Measurements from ENCODE around the gene ASB10.

Gene ASB10

GRCh38 chr7:151228024-151228866 is 41.2 kb upstream of the ASB10 start:
- no peak overlapping the region for H3K27ac ChIP-seq (ENCODE audit: low read depth, low read length)
- H3K4me3 ChIP-seq (ENCODE audit: low read depth, low read length) = no peak overlapping the region
- peaks cover 10% of the 10 kb centered on the region in 2 experiments for H3K4me1 ChIP-seq (ENCODE audit: control insufficient read depth in 1 of 2, insufficient read depth in 2 of 2, low read length in 2 of 2)
- H2AFZ ChIP-seq (ENCODE audit: insufficient read depth, low read length, poor library complexity) = no peak overlapping the region
- peaks cover 14% of the 10 kb centered on the region for H3K79me2 ChIP-seq (ENCODE audit: control insufficient read depth, insufficient read depth, low read length, poor library complexity)
- DNase-seq = no peak
- H3K9me3 ChIP-seq (ENCODE audit: insufficient read depth, low read depth, low read length) = no peaks in the 10 kb centered on the region
- no peak overlapping the region for H3K18ac ChIP-seq (ENCODE audit: low read length)
- peak overlapping the region; percentile 86 for H3K4me2 ChIP-seq (ENCODE audit: low read length)
- H3K36me3 ChIP-seq (ENCODE audit: control insufficient read depth in 1 of 2, insufficient read depth in 2 of 2, low read length in 2 of 2) = peaks cover 10 to 16% of the 10 kb centered on the region in 2 experiments
- H3K4ac ChIP-seq (ENCODE audit: low read depth, low read length) = no peak overlapping the region
- peak overlapping the region; percentile 81 for H4K8ac ChIP-seq (ENCODE audit: low read depth, low read length)
- H3K9ac ChIP-seq (ENCODE audit: low read length) = no peak overlapping the region
- H2AK5ac ChIP-seq (ENCODE audit: low read length) = no peak overlapping the region
- no CpG with 5 or more reads among the region's 10 CpGs for WGBS (ENCODE audit: extremely low coverage, insufficient coverage, insufficient read length)
- no peaks in the 10 kb centered on the region for H3K27me3 ChIP-seq (ENCODE audit: insufficient read depth, low read length)
- H4K91ac ChIP-seq (ENCODE audit: low read depth, low read length) = no peak overlapping the region
- H2BK5ac ChIP-seq (ENCODE audit: low read depth, low read length, poor library complexity) = no peak overlapping the region
- no peak overlapping the region for H2BK120ac ChIP-seq (ENCODE audit: insufficient read depth, low read length, poor library complexity)
- H4K12ac ChIP-seq (ENCODE audit: low read depth, low read length) = no peak overlapping the region
- peaks cover 12% of the 10 kb centered on the region for H3K79me1 ChIP-seq (ENCODE audit: low read length)
- no peak overlapping the region for H3K14ac ChIP-seq (ENCODE audit: low read length)
- H2BK12ac ChIP-seq (ENCODE audit: low read length) = no peak overlapping the region
- no peak overlapping the region for H3K23ac ChIP-seq (ENCODE audit: low read length)

- peaks cover 5% of the 10 kb centered on the region for H3K79me1 ChIP-seq (ENCODE audit: low read length)
- peak within 1 kb of the TSS; percentile 74 for H3K27ac ChIP-seq (ENCODE audit: low read depth, low read length)
- peak within 1 kb of the TSS; percentile 53 for H4K91ac ChIP-seq (ENCODE audit: low read depth, low read length)
- peak within 1 kb of the TSS; percentile 61 for H2AFZ ChIP-seq (ENCODE audit: insufficient read depth, low read length, poor library complexity)
- peaks cover 13 to 24% of the 10 kb centered on the region in 2 experiments for H3K36me3 ChIP-seq (ENCODE audit: control insufficient read depth in 1 of 2, insufficient read depth in 2 of 2, low read length in 2 of 2)
- peak within 1 kb of the TSS; percentile 78 for H3K4ac ChIP-seq (ENCODE audit: low read depth, low read length)
- H3K4me3 ChIP-seq (ENCODE audit: low read depth, low read length) = peak within 1 kb of the TSS; percentile 85
- no peaks in the 10 kb centered on the region for H3K9me3 ChIP-seq (ENCODE audit: insufficient read depth, low read depth, low read length)
- peaks cover 7% of the 10 kb centered on the region for H3K79me2 ChIP-seq (ENCODE audit: control insufficient read depth, insufficient read depth, low read length, poor library complexity)
- no peak within 1 kb of the TSS for H2AK5ac ChIP-seq (ENCODE audit: low read length)
- no CpG with 5 or more reads among the region's 68 CpGs for WGBS (ENCODE audit: extremely low coverage, insufficient coverage, insufficient read length)
- peak within 1 kb of the TSS; percentile 86 for H3K4me2 ChIP-seq (ENCODE audit: low read length)
- H4K8ac ChIP-seq (ENCODE audit: low read depth, low read length) = peak within 1 kb of the TSS; percentile 85
- no peaks in the 10 kb centered on the region for H3K27me3 ChIP-seq (ENCODE audit: insufficient read depth, low read length)
- peak; percentile 99 for DNase-seq
- peak within 1 kb of the TSS; percentile 61 for H4K12ac ChIP-seq (ENCODE audit: low read depth, low read length)
- no peak within 1 kb of the TSS for H3K23ac ChIP-seq (ENCODE audit: low read length)
- peak within 1 kb of the TSS; percentile 84 for H3K9ac ChIP-seq (ENCODE audit: low read length)
- H3K4me1 ChIP-seq (ENCODE audit: control insufficient read depth in 1 of 2, insufficient read depth in 2 of 2, low read length in 2 of 2) = peaks cover 6 to 8% of the 10 kb centered on the region in 2 experiments
- H3K18ac ChIP-seq (ENCODE audit: low read length) = peak within 1 kb of the TSS; percentile 82
- H2BK12ac ChIP-seq (ENCODE audit: low read length) = no peak within 1 kb of the TSS
- no peak within 1 kb of the TSS for H2BK120ac ChIP-seq (ENCODE audit: insufficient read depth, low read length, poor library complexity)
- peak within 1 kb of the TSS; percentile 33 for H2BK5ac ChIP-seq (ENCODE audit: low read depth, low read length, poor library complexity)
- peak within 1 kb of the TSS; percentile 80 for H3K14ac ChIP-seq (ENCODE audit: low read length)
Measured at GRCh38 chr7:151226875-151227782, 40.1 kb upstream of the ASB10 start, which contains the start of gene ABCF2. TSS of gene ABCF2 (minus strand) at chr7:151227205. CDS start at chr7:151226458, 747 bp downstream.

GRCh38 chr7:151226560-151226874 is 39.5 kb upstream of the ASB10 start:
- peak overlapping the region; percentile 85 for H4K8ac ChIP-seq (ENCODE audit: low read depth, low read length)
- H3K79me1 ChIP-seq (ENCODE audit: low read length) = peaks cover 5% of the 10 kb centered on the region
- H2AK5ac ChIP-seq (ENCODE audit: low read length) = no peak overlapping the region
- H3K4me1 ChIP-seq (ENCODE audit: control insufficient read depth in 1 of 2, insufficient read depth in 2 of 2, low read length in 2 of 2) = peaks cover 6 to 8% of the 10 kb centered on the region in 2 experiments
- peak overlapping the region; percentile 85 for H3K4me3 ChIP-seq (ENCODE audit: low read depth, low read length)
- H3K36me3 ChIP-seq (ENCODE audit: control insufficient read depth in 1 of 2, insufficient read depth in 2 of 2, low read length in 2 of 2) = peaks cover 13 to 26% of the 10 kb centered on the region in 2 experiments
- peaks cover 7% of the 10 kb centered on the region for H3K79me2 ChIP-seq (ENCODE audit: control insufficient read depth, insufficient read depth, low read length, poor library complexity)
- peak overlapping the region; percentile 82 for H3K18ac ChIP-seq (ENCODE audit: low read length)
- peak overlapping the region; percentile 84 for H3K9ac ChIP-seq (ENCODE audit: low read length)
- H2BK12ac ChIP-seq (ENCODE audit: low read length) = no peak overlapping the region
- H4K91ac ChIP-seq (ENCODE audit: low read depth, low read length) = peak overlapping the region; percentile 50
- no peak for DNase-seq
- H3K27ac ChIP-seq (ENCODE audit: low read depth, low read length) = no peak overlapping the region
- H2BK120ac ChIP-seq (ENCODE audit: insufficient read depth, low read length, poor library complexity) = no peak overlapping the region
- H3K27me3 ChIP-seq (ENCODE audit: insufficient read depth, low read length) = no peaks in the 10 kb centered on the region
- no peak overlapping the region for H3K23ac ChIP-seq (ENCODE audit: low read length)
- peak overlapping the region; percentile 78 for H3K4ac ChIP-seq (ENCODE audit: low read depth, low read length)
- no CpG with 5 or more reads among the region's 15 CpGs for WGBS (ENCODE audit: extremely low coverage, insufficient coverage, insufficient read length)
- H3K9me3 ChIP-seq (ENCODE audit: insufficient read depth, low read depth, low read length) = no peaks in the 10 kb centered on the region
- peak overlapping the region; percentile 46 for H4K12ac ChIP-seq (ENCODE audit: low read depth, low read length)
- H3K14ac ChIP-seq (ENCODE audit: low read length) = peak overlapping the region; percentile 80
- peak overlapping the region; percentile 82 for H3K4me2 ChIP-seq (ENCODE audit: low read length)
- peak overlapping the region; percentile 61 for H2AFZ ChIP-seq (ENCODE audit: insufficient read depth, low read length, poor library complexity)
- H2BK5ac ChIP-seq (ENCODE audit: low read depth, low read length, poor library complexity) = peak overlapping the region; percentile 33

- Histone ChIP-seq H3K36me3 (ENCODE audit: control insufficient read depth in 1 of 2, insufficient read depth in 2 of 2, low read length in 2 of 2) (peaks cover 13 to 28% of the 10 kb centered on the region in 2 experiments), H3K4me2 (ENCODE audit: low read length) (peak overlapping the region; percentile 82), H3K4ac (ENCODE audit: low read depth, low read length) (peak overlapping the region; percentile 78), H2BK12ac (ENCODE audit: low read length) (no peak overlapping the region), H3K9me3 (ENCODE audit: insufficient read depth, low read depth, low read length) (no peaks in the 10 kb centered on the region), H3K18ac (ENCODE audit: low read length) (no peak overlapping the region), H3K4me3 (ENCODE audit: low read depth, low read length) (peak overlapping the region; percentile 85), H2AK5ac (ENCODE audit: low read length) (no peak overlapping the region), H3K9ac (ENCODE audit: low read length) (peak overlapping the region; percentile 84), H2BK120ac (ENCODE audit: insufficient read depth, low read length, poor library complexity) (no peak overlapping the region), H2AFZ (ENCODE audit: insufficient read depth, low read length, poor library complexity) (no peak overlapping the region), H3K79me2 (ENCODE audit: control insufficient read depth, insufficient read depth, low read length, poor library complexity) (peaks cover 7% of the 10 kb centered on the region), H3K27me3 (ENCODE audit: insufficient read depth, low read length) (no peaks in the 10 kb centered on the region), H3K4me1 (ENCODE audit: control insufficient read depth in 1 of 2, insufficient read depth in 2 of 2, low read length in 2 of 2) (peaks cover 6 to 8% of the 10 kb centered on the region in 2 experiments), H3K23ac (ENCODE audit: low read length) (no peak overlapping the region), H4K91ac (ENCODE audit: low read depth, low read length) (no peak overlapping the region), H3K79me1 (ENCODE audit: low read length) (peaks cover 5% of the 10 kb centered on the region), H2BK5ac (ENCODE audit: low read depth, low read length, poor library complexity) (no peak overlapping the region), H3K27ac (ENCODE audit: low read depth, low read length) (no peak overlapping the region), H4K12ac (ENCODE audit: low read depth, low read length) (no peak overlapping the region), H3K14ac (ENCODE audit: low read length) (no peak overlapping the region), H4K8ac (ENCODE audit: low read depth, low read length) (no peak overlapping the region)
- WGBS (ENCODE audit: extremely low coverage, insufficient coverage, insufficient read length) = no CpG with 5 or more reads among the region's 8 CpGs
- DNase-seq = no peak
Measured at GRCh38 chr7:151225948-151226510, 39.0 kb upstream of the ASB10 start.
